Measurements from ENCODE around the gene PTGS1.
"Not testable (repeated sequence)": the region's sequence is repeated elsewhere in the genome, so short reads cannot be mapped to it uniquely, and the experiment has no call there.

Gene PTGS1

DNA sequence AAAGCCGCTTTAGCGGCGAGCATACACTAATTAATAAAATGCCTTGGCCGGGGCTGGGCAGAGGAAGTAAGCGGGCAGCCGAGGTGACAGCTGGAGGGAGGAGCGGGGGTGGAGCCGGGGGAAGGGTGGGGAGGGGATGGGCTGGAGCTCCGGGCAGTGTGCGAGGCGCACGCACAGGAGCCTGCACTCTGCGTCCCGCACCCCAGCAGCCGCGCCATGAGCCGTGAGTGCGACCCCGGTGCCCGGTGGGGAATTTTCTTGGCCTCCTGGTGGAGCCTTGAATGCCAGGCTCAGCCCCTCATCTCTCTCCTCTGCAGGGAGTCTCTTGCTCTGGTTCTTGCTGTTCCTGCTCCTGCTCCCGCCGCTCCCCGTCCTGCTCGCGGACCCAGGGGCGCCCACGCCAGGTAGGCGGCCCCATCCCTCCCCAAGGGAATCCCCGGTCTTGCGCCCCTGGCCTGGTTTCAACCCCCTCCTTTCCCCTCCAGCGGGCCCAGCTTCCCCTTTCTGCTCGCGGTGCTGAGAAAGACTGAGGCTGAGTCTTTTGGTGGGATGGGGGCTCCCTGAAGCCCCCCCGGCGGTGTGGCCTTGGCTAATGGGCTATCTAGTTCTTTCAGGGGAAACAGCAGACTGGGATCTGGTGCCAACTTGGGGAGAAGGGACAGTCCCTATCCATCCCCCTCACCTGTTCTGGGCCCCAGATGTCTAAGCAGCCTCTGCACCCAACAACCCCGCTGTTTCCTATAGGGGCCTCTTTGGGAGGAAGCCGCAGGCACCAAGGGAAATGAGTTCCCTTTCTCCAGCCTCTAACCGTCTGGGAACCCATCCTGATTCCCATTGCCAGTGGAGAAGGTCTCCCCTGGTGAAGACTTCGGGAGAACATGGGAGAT is at the start of gene PTGS1:
Gene PTGS1 (plus strand): TSS at position 156 of the 887 bp plus-strand sequence. CDS start 61 bp downstream, at position 217.
- H3K36me3 Mint-ChIP-seq (ENCODE audit: insufficient read depth), result no peaks in the 10 kb centered on the region
- H3K27ac Mint-ChIP-seq (ENCODE audit: low read depth), result no peak within 1 kb of the TSS
- no peak for DNase-seq (ENCODE audit: low spot score in 2 of 2)
- H3K4me3 Mint-ChIP-seq, result peak within 1 kb of the TSS; percentile 73
- H3K27me3 Mint-ChIP-seq, result peaks cover 45% of the 10 kb centered on the region
- ATAC-seq (replicated peaks; ENCODE audit: extremely low read depth, poor library complexity, severe bottlenecking), result peak; percentile 32
- H3K4me1 Mint-ChIP-seq, result peaks cover 7% of the 10 kb centered on the region
- no peaks in the 10 kb centered on the region for H3K9me3 Mint-ChIP-seq

DNA sequence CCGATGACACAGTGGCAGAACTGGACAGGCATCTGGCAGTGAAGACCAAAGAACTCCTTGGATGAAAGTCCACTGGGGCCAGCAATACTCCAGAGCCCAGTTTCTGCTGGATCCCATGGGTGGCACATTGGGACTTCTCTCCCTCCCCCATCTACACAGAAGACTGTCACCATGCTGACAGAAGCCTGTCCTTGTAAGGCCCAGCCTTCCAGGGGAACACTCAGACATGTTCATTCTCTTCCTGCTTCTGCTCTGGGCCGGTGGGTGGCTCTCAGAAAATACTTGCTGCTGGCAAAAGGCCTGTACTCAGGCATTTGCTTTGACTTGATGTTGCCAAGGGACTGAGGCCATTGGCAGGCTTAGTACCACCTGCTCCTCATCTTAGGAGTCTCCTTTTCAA is 48.3 kb upstream of the PTGS1 start:
- DNase-seq (ENCODE audit: low spot score in 2 of 2), result no peak
- ATAC-seq (replicated peaks; ENCODE audit: extremely low read depth, poor library complexity, severe bottlenecking), result no peak
- no peak overlapping the region for H3K4me3 Mint-ChIP-seq
- no peaks in the 10 kb centered on the region for H3K9me3 Mint-ChIP-seq
- H3K27me3 Mint-ChIP-seq, result no peaks in the 10 kb centered on the region
- H3K27ac Mint-ChIP-seq (ENCODE audit: low read depth), result no peak overlapping the region
- peaks cover 14% of the 10 kb centered on the region for H3K36me3 Mint-ChIP-seq (ENCODE audit: insufficient read depth)
- H3K4me1 Mint-ChIP-seq, result no peaks in the 10 kb centered on the region

DNA sequence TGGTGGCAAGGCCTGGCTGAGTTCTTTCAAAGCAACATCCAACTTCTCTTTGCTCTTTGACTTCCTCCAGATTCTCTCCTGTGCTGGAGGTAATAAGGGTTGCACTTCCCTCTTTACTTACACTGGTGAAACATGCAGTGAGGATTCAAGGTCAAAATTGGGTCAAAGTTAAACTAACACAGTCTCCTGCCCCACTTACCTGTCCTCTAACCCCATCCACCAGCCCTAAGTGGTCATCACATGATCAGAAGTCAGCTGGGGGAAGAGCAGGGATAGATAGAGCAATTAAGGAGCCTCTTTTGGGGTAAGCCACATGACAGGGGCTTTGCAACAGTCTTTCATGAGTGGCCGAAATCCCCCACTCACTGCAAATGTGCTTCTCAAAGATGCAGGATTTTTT is 46.2 kb upstream of the PTGS1 start:
- not testable (repeated sequence) for H3K27me3 Mint-ChIP-seq; H3K9me3 Mint-ChIP-seq; H3K4me1 Mint-ChIP-seq; ATAC-seq (replicated peaks; ENCODE audit: extremely low read depth, poor library complexity, severe bottlenecking); DNase-seq (ENCODE audit: low spot score in 2 of 2); H3K4me3 Mint-ChIP-seq; H3K27ac Mint-ChIP-seq (ENCODE audit: low read depth)
- peaks cover 12% of the 10 kb centered on the region for H3K36me3 Mint-ChIP-seq (ENCODE audit: insufficient read depth)

DNA sequence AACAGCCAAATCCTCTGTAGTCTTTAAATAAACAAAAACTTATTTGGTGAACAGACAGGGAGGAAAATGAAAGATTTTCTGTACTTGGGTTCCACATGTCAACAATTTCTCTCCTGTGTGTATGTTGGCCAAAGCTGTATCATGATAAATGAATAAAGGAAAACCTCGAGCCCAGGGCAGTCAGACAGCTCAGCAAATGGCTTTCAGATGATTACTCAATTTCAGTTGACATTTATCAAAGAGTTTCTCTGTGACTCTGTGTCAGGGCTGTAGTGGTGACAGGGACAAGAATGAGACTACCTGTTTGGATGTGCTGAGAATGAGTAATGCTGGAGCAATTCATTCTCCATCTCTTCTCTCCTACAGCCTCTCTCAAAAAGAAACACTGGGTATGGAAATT is 45.7 kb upstream of the PTGS1 start:
- H3K36me3 Mint-ChIP-seq (ENCODE audit: insufficient read depth), result peaks cover 12% of the 10 kb centered on the region
- no peaks in the 10 kb centered on the region for H3K4me1 Mint-ChIP-seq

DNA sequence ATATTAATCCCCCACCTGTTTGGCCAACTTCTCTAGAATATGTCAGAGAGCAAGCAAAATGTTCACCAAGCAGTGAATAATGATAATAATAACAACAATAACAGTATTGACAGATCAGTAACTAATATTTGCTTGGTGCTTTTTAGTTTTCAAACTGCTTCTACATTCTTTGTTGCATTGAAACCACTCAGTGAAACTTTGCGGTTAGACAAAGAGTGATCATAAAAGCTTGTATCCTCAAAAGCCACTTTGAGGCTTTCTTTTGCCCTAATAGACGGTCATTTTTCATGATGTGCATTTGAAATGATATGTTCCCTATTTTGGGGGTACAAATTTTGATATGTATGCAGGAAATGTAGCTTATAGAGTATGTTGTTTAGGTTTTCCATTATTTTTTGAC is 43.6 kb upstream of the PTGS1 start:
- peaks cover 9% of the 10 kb centered on the region for H3K36me3 Mint-ChIP-seq (ENCODE audit: insufficient read depth)

More for the DNA sequence above, 45.7 kb upstream of the PTGS1 start:
- ATAC-seq (replicated peaks; ENCODE audit: extremely low read depth, poor library complexity, severe bottlenecking), result no peak
- Mint-ChIP-seq H3K9me3 (no peaks in the 10 kb centered on the region), H3K4me3 (no peak overlapping the region), H3K27me3 (no peaks in the 10 kb centered on the region), H3K27ac (ENCODE audit: low read depth) (no peak overlapping the region)
- no peak for DNase-seq (ENCODE audit: low spot score in 2 of 2)

DNA sequence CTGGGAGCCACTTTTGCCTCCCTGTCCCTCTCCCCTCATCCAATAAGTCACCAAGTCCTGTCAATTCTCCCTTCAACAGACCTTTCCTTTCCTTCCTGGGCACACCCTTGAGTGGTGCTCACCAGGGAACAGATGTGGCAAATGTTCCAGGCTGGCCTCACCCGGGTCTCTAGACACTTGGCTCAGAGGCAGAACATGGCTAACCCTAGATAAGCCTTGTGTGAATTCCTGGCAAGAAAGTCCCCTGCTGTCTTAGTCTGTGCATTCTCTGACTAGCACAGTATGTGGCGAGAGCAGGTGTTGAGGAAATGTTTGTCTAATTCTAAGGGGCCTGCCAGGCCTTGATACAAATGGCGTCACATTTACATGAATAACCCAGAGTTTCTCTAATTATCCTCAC is 41.2 kb upstream of the PTGS1 start:
- Mint-ChIP-seq H3K4me1 (no peaks in the 10 kb centered on the region), H3K4me3 (no peak overlapping the region), H3K9me3 (no peaks in the 10 kb centered on the region), H3K27me3 (no peaks in the 10 kb centered on the region), H3K27ac (ENCODE audit: low read depth) (no peak overlapping the region), H3K36me3 (ENCODE audit: insufficient read depth) (peaks cover 7% of the 10 kb centered on the region)
- DNase-seq (ENCODE audit: low spot score in 2 of 2) (no peak), ATAC-seq (replicated peaks; ENCODE audit: extremely low read depth, poor library complexity, severe bottlenecking) (no peak)

More for the DNA sequence above, 43.6 kb upstream of the PTGS1 start:
- no peaks in the 10 kb centered on the region for H3K27me3 Mint-ChIP-seq
- H3K27ac Mint-ChIP-seq (ENCODE audit: low read depth), result no peak overlapping the region
- DNase-seq (ENCODE audit: low spot score in 2 of 2), result no peak
- H3K9me3 Mint-ChIP-seq, result no peaks in the 10 kb centered on the region
- no peaks in the 10 kb centered on the region for H3K4me1 Mint-ChIP-seq
- no peak for ATAC-seq (replicated peaks; ENCODE audit: extremely low read depth, poor library complexity, severe bottlenecking)
- H3K4me3 Mint-ChIP-seq, result no peak overlapping the region

DNA sequence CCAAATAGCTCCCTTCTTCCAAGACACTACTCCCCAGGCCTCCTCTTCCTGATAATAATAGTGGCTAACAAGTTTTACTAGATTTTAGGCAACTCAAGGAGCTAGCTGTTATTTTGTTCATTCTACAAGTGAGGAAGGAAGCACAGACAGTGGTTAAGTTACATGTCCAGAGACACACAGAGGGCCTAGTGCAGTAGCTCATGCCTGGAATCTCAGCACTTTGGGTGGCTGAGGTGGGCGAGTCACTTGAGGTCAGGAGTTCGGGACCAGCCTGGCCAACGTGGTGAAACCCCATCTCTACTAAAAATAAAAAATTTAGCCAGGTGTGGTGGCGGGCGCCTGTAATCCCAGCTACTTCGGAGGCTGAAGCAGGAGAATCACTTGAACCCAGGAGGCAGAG is 40.4 kb upstream of the PTGS1 start:
- H3K27me3 Mint-ChIP-seq; H3K4me1 Mint-ChIP-seq; H3K36me3 Mint-ChIP-seq (ENCODE audit: insufficient read depth); DNase-seq (ENCODE audit: low spot score in 2 of 2); H3K9me3 Mint-ChIP-seq; H3K27ac Mint-ChIP-seq (ENCODE audit: low read depth); H3K4me3 Mint-ChIP-seq; ATAC-seq (replicated peaks; ENCODE audit: extremely low read depth, poor library complexity, severe bottlenecking): not testable (repeated sequence)

DNA sequence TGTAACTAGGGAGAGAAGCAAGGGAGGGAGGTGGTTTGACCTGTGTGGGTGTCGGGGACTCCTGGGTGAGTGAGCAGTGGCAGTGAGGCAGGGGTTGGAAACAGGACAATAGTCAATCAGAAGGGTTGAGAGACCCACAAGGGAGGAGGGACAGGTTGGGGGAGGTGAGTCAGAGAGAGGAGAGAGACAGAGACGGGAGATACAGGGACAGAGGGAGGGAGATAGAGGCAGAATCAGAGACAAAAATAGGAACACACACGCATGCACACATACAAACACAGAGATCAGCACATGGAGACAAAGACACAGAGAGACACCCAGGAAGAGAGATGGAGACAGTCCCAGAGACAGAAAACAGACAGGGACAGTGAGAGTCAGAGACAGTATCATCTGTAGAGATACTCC is 39.3 kb upstream of the PTGS1 start:
- Mint-ChIP-seq H3K27ac (ENCODE audit: low read depth) (no peak overlapping the region), H3K36me3 (ENCODE audit: insufficient read depth) (no peaks in the 10 kb centered on the region), H3K9me3 (no peaks in the 10 kb centered on the region), H3K4me3 (no peak overlapping the region), H3K4me1 (no peaks in the 10 kb centered on the region), H3K27me3 (no peaks in the 10 kb centered on the region)
- no peak for DNase-seq (ENCODE audit: low spot score in 2 of 2)
- no peak for ATAC-seq (replicated peaks; ENCODE audit: extremely low read depth, poor library complexity, severe bottlenecking)

DNA sequence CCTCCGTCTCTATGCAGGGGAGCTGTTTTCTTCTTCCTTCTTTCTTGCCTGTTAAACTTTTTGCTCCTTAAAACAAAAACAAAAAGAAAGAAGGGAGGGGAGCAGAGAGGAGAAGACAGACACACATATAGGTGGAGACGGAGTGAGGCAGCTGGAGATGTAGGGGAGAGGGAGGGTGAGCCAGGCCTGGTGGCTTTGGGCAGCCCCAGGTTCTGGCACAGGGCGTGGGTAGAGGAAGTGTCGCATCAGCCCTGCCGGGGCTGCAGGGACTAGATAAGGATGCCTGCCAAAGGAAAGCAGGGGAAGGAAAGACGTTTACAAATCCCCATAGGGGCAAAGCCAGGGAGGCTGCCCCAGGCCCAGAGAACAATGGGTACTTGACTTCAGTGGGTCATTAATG is 38.7 kb upstream of the PTGS1 start:
- Mint-ChIP-seq H3K4me3 (no peak overlapping the region), H3K9me3 (no peaks in the 10 kb centered on the region), H3K27ac (ENCODE audit: low read depth) (no peak overlapping the region), H3K36me3 (ENCODE audit: insufficient read depth) (no peaks in the 10 kb centered on the region), H3K27me3 (no peaks in the 10 kb centered on the region), H3K4me1 (no peaks in the 10 kb centered on the region)
- DNase-seq (ENCODE audit: low spot score in 2 of 2) (no peak), ATAC-seq (replicated peaks; ENCODE audit: extremely low read depth, poor library complexity, severe bottlenecking) (no peak)

DNA sequence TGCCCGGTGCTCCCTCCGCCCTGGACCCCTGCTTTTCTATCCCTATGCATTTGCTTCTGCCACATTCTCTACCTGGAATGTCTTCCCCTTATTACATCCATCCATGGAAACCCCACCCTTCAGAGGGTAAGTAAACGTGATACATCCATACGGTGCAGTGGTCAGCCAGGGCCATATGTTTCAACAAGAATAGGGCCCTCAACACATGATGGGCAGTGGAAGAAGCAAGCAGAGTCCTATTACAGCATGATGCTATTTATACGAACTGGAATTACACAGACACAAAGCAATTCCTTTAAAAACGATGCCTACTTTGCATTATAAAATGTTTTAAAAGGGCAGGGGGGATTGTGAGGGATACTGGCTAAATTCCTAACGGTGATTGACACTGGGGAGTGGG is 38.2 kb upstream of the PTGS1 start:
- DNase-seq (ENCODE audit: low spot score in 2 of 2), result no peak
- Mint-ChIP-seq H3K9me3 (no peaks in the 10 kb centered on the region), H3K4me1 (no peaks in the 10 kb centered on the region), H3K4me3 (no peak overlapping the region), H3K27me3 (peaks cover under 1% of the 10 kb centered on the region), H3K36me3 (ENCODE audit: insufficient read depth) (no peaks in the 10 kb centered on the region), H3K27ac (ENCODE audit: low read depth) (no peak overlapping the region)
- ATAC-seq (replicated peaks; ENCODE audit: extremely low read depth, poor library complexity, severe bottlenecking), result no peak

DNA sequence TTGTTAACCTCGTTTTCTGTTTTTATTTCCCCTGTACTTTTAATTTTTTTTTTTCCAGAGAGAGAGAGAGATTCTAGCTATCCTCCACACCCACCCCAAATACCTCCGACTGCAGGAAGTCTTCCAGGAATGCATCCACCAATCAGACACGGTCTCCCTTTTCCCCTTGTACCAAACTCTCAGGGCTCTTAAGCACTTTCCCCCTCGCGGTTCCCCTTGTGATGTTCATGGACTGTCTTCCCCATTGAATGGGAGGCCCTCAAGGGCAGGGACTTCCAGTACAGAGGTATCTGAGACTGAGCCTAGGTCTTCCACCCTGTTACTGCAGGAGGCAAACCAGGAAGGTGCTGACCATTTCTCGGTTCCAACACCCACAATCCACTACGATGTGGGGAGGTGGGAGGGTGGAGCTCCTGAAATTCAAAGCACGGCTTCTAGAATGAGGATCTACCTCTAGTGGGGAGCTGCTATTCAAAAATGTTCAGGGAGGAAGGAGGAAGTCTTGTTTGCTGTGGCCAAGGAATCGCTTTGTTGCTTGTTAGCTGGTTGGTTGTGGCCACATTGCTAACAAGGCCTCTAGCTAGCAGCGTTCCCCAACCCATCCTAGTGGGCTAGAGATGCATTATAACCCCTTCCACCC is 37.5 kb upstream of the PTGS1 start:
- ATAC-seq (replicated peaks; ENCODE audit: extremely low read depth, poor library complexity, severe bottlenecking) (no peak), DNase-seq (ENCODE audit: low spot score in 2 of 2) (no peak)
- peaks cover 6% of the 10 kb centered on the region for H3K27me3 Mint-ChIP-seq
- no peaks in the 10 kb centered on the region for H3K4me1 Mint-ChIP-seq
- H3K27ac Mint-ChIP-seq (ENCODE audit: low read depth), result no peak overlapping the region
- H3K9me3 Mint-ChIP-seq, result no peaks in the 10 kb centered on the region
- H3K4me3 Mint-ChIP-seq, result no peak overlapping the region
- H3K36me3 Mint-ChIP-seq (ENCODE audit: insufficient read depth), result no peaks in the 10 kb centered on the region

DNA sequence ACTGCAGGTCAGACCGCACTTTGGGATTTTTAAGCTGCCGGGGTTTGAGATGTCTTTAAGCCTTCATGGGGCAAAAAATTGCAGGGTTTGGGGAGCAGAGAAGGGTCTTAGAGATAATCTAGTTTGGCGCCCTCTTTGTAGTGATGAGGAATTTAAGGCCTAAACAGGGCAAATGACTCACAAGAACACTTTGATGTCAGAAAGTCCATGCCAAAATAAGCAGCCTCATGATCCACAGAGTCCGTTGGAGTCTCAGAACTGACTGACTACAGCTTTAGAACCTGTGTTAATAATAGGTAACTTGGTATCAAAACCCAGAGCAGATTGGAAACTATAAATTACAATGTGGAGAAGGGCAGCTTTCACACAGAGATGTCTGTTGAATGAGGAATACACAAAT is 35.9 kb upstream of the PTGS1 start:
- Mint-ChIP-seq H3K27ac (ENCODE audit: low read depth) (no peak overlapping the region), H3K4me3 (no peak overlapping the region), H3K27me3 (peaks cover 23% of the 10 kb centered on the region), H3K36me3 (ENCODE audit: insufficient read depth) (no peaks in the 10 kb centered on the region), H3K4me1 (no peaks in the 10 kb centered on the region), H3K9me3 (no peaks in the 10 kb centered on the region)
- no peak for DNase-seq (ENCODE audit: low spot score in 2 of 2)
- ATAC-seq (replicated peaks; ENCODE audit: extremely low read depth, poor library complexity, severe bottlenecking), result no peak

DNA sequence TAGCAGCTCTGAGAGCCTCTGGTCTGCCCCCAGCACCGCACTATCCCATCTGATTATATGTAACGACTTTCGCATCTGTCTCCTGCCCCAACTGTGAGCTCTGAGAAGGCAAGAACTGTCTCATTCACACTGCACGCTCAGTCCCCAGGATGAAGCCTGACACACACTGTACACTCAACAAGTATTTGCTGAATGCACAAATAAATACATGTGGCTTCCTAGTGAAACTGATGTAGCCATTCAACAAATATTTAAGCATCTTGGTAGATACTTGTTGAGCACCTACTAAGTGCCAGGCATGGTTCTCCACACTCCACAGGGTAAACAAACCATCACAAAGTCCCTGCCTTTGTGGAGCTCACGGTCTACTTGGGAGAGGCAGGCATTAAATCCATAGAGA is 34.6 kb upstream of the PTGS1 start:
- H3K4me3 Mint-ChIP-seq, result no peak overlapping the region
- H3K36me3 Mint-ChIP-seq (ENCODE audit: insufficient read depth), result no peaks in the 10 kb centered on the region
- H3K9me3 Mint-ChIP-seq, result no peaks in the 10 kb centered on the region
- no peak overlapping the region for H3K27ac Mint-ChIP-seq (ENCODE audit: low read depth)
- ATAC-seq (replicated peaks; ENCODE audit: extremely low read depth, poor library complexity, severe bottlenecking) (no peak), DNase-seq (ENCODE audit: low spot score in 2 of 2) (no peak)
- H3K4me1 Mint-ChIP-seq, result no peaks in the 10 kb centered on the region
- peaks cover 31% of the 10 kb centered on the region for H3K27me3 Mint-ChIP-seq

Data from central memory CD8-positive, alpha-beta T cell (primary cell).